ENCODE data around the gene ELF4.

ELF4 gene

DNA sequence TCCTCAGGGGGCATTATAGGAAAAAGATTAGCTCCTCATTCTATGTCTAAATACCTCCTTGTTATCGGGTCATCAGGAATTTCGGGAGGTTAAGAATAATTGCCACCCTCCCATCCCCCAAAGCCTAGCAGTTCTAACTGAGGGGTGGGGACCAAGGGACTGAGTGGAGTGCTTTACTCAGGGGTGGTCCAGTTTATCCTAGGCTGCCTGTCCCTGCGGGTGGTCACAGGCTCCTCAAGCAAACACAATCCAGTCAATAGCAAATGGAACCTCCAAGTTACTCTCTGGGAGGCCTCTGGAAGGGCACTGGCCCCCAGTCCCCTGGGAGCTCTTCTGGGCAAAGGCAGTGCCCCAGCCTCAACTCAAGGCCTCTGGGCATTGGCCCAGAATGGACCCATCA, 6.7 kb downstream of the ELF4 start:
- POLR2A ChIA-PET = no interaction called here
- no peaks in the 10 kb centered on the region for H3K9me3 ChIP-seq (ENCODE audit: control insufficient read depth, insufficient read depth, low read depth, low read length)
- no peaks in the 10 kb centered on the region; a peak in 1 of 3 replicates for H3K36me3 ChIP-seq (ENCODE audit: control insufficient read depth in 2 of 2, insufficient read depth in 1 of 2, low read length in 2 of 2)
- CTCF ChIA-PET = no interaction called here
- no peaks in the 10 kb centered on the region for H3K4me1 ChIP-seq (ENCODE audit: control insufficient read depth, insufficient read depth, low read length)
- H3K4me3 ChIP-seq (ENCODE audit: low read depth, low read length) = no peak overlapping the region
- TF ChIP-seq ZIC2 (tag by site-specific recombination; IDR thresholded peaks at IDR 0.05) (peak; percentile 54), GLIS1 (tag by site-specific recombination; IDR thresholded peaks at IDR 0.05) (peak; percentile 93)
- TF ChIP-seq, protein P1, sequence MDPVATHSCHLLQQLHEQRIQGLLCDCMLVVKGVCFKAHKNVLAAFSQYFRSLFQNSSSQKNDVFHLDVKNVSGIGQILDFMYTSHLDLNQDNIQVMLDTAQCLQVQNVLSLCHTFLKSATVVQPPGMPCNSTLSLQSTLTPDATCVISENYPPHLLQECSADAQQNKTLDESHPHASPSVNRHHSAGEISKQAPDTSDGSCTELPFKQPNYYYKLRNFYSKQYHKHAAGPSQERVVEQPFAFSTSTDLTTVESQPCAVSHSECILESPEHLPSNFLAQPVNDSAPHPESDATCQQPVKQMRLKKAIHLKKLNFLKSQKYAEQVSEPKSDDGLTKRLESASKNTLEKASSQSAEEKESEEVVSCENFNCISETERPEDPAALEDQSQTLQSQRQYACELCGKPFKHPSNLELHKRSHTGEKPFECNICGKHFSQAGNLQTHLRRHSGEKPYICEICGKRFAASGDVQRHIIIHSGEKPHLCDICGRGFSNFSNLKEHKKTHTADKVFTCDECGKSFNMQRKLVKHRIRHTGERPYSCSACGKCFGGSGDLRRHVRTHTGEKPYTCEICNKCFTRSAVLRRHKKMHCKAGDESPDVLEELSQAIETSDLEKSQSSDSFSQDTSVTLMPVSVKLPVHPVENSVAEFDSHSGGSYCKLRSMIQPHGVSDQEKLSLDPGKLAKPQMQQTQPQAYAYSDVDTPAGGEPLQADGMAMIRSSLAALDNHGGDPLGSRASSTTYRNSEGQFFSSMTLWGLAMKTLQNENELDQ (tag by site-specific recombination; IDR thresholded peaks at IDR 0.05; ENCODE audit: low read depth) = no peak
- no peak overlapping the region for H3K27ac ChIP-seq (ENCODE audit: extremely low read depth, low read depth, low read length)

DNA sequence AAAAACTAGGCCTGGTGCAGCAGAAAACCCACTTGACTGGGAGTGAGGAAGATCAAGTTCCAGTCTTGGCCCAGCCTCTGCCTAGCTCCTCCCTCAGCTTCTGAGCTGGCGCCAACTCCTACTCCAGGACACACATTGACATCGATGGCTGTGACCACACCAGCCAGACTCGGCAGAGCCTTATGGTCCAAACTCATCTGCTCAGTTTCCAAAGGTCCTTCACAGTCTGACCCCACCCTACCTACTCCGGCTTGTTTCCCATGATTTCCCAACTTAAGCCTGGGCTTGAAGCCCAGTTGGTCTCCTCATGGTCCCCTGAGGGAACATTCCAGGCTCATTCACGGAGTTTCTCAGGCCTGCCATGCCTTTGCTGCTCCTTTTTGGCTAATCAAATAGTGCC, 10.1 kb downstream of the ELF4 start:
- H3K27ac ChIP-seq (ENCODE audit: extremely low read depth, low read depth, low read length) = no peak overlapping the region
- H3K4me3 ChIP-seq (ENCODE audit: low read depth, low read length) = no peak overlapping the region
- H3K4me1 ChIP-seq (ENCODE audit: control insufficient read depth, insufficient read depth, low read length) = no peaks in the 10 kb centered on the region
- CTCF ChIA-PET = no interaction called here
- no peaks in the 10 kb centered on the region for H3K9me3 ChIP-seq (ENCODE audit: control insufficient read depth, insufficient read depth, low read depth, low read length)
- H3K36me3 ChIP-seq (ENCODE audit: control insufficient read depth in 2 of 2, insufficient read depth in 1 of 2, low read length in 2 of 2) = no peaks in the 10 kb centered on the region; a peak in 1 of 3 replicates
- POLR2A ChIA-PET = no interaction called here
- peak; percentile 95 for TF ChIP-seq ZNF600 (tag by site-specific recombination; IDR thresholded peaks at IDR 0.05)
- TF ChIP-seq ZBTB17 (tag by site-specific recombination; IDR thresholded peaks at IDR 0.05) = 0 out of 2 replicates have a peak, but pooled peaks have one; percentile 19
- TF ChIP-seq ZNF768 (tag by site-specific recombination; IDR thresholded peaks at IDR 0.05) = no peak

GRCh38 chrX:130098210-130098552, 12.1 kb downstream of the ELF4 start:
- Histone ChIP-seq H3K36me3 (ENCODE audit: control insufficient read depth in 2 of 2, insufficient read depth in 1 of 2, low read length in 2 of 2) (no peaks in the 10 kb centered on the region; a peak in 1 of 3 replicates), H3K27ac (ENCODE audit: extremely low read depth, low read depth, low read length) (no peak overlapping the region), H3K9me3 (ENCODE audit: control insufficient read depth, insufficient read depth, low read depth, low read length) (no peaks in the 10 kb centered on the region), H3K4me3 (ENCODE audit: low read depth, low read length) (no peak overlapping the region), H3K4me1 (ENCODE audit: control insufficient read depth, insufficient read depth, low read length) (no peaks in the 10 kb centered on the region)
- ChIA-PET CTCF (interaction anchor here (0.8 to 1.0 kb wide), 2 partner anchors 38 to 94 kb away, joined by 3 to 5 read pairs; no protein-coding TSS in a partner anchor), POLR2A (interaction anchor here (1.4 kb wide), 1 partner anchor 10 kb away, joined by 3 read pairs; no protein-coding TSS in a partner anchor)
- TF ChIP-seq, protein P2, sequence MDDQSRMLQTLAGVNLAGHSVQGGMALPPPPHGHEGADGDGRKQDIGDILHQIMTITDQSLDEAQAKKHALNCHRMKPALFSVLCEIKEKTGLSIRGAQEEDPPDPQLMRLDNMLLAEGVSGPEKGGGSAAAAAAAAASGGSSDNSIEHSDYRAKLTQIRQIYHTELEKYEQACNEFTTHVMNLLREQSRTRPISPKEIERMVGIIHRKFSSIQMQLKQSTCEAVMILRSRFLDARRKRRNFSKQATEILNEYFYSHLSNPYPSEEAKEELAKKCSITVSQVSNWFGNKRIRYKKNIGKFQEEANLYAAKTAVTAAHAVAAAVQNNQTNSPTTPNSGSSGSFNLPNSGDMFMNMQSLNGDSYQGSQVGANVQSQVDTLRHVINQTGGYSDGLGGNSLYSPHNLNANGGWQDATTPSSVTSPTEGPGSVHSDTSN (CRISPR knock-in tag; IDR thresholded peaks at IDR 0.05) = 0 out of 2 replicates have a peak, but pooled peaks have one; percentile 2
- TF ChIP-seq ZNF138 (tag by site-specific recombination; IDR thresholded peaks at IDR 0.05; ENCODE audit: borderline replicate concordance) = no peak

GRCh38 chrX:130097507-130098209, 12.6 kb downstream of the ELF4 start:
- CTCF ChIA-PET = interaction anchor here (0.8 to 1.0 kb wide), 2 partner anchors 37 to 95 kb away, joined by 3 to 5 read pairs; no protein-coding TSS in a partner anchor
- TF ChIP-seq, protein P3, sequence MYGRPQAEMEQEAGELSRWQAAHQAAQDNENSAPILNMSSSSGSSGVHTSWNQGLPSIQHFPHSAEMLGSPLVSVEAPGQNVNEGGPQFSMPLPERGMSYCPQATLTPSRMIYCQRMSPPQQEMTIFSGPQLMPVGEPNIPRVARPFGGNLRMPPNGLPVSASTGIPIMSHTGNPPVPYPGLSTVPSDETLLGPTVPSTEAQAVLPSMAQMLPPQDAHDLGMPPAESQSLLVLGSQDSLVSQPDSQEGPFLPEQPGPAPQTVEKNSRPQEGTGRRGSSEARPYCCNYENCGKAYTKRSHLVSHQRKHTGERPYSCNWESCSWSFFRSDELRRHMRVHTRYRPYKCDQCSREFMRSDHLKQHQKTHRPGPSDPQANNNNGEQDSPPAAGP (tag by site-specific recombination; IDR thresholded peaks at IDR 0.05) = no peak
- TF ChIP-seq, protein P4, sequence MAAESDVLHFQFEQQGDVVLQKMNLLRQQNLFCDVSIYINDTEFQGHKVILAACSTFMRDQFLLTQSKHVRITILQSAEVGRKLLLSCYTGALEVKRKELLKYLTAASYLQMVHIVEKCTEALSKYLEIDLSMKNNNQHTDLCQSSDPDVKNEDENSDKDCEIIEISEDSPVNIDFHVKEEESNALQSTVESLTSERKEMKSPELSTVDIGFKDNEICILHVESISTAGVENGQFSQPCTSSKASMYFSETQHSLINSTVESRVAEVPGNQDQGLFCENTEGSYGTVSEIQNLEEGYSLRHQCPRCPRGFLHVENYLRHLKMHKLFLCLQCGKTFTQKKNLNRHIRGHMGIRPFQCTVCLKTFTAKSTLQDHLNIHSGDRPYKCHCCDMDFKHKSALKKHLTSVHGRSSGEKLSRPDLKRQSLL (tag by site-specific recombination; IDR thresholded peaks at IDR 0.05) = no peak
- TF ChIP-seq, protein P5, sequence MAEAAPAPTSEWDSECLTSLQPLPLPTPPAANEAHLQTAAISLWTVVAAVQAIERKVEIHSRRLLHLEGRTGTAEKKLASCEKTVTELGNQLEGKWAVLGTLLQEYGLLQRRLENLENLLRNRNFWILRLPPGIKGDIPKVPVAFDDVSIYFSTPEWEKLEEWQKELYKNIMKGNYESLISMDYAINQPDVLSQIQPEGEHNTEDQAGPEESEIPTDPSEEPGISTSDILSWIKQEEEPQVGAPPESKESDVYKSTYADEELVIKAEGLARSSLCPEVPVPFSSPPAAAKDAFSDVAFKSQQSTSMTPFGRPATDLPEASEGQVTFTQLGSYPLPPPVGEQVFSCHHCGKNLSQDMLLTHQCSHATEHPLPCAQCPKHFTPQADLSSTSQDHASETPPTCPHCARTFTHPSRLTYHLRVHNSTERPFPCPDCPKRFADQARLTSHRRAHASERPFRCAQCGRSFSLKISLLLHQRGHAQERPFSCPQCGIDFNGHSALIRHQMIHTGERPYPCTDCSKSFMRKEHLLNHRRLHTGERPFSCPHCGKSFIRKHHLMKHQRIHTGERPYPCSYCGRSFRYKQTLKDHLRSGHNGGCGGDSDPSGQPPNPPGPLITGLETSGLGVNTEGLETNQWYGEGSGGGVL (tag by site-specific recombination; IDR thresholded peaks at IDR 0.05) = 0 out of 2 replicates have a peak, but pooled peaks have one; percentile 47
- TF ChIP-seq GLIS1 (tag by site-specific recombination; IDR thresholded peaks at IDR 0.05) = no peak; the same call in 1 of the 2 replicates
- no peak for TF ChIP-seq ZNF391 (tag by site-specific recombination; IDR thresholded peaks at IDR 0.05; ENCODE audit: borderline replicate concordance, low read depth)
- TF ChIP-seq ZNF664 (tag by site-specific recombination; IDR thresholded peaks at IDR 0.05) = no peak
- no peak for TF ChIP-seq ZNF473 (tag by site-specific recombination; IDR thresholded peaks at IDR 0.05)
- TF ChIP-seq ZNF610 (tag by site-specific recombination; IDR thresholded peaks at IDR 0.05; ENCODE audit: borderline replicate concordance) = no peak
- no peak for TF ChIP-seq ZNF157 (tag by site-specific recombination; IDR thresholded peaks at IDR 0.05)
- TF ChIP-seq, protein P6, sequence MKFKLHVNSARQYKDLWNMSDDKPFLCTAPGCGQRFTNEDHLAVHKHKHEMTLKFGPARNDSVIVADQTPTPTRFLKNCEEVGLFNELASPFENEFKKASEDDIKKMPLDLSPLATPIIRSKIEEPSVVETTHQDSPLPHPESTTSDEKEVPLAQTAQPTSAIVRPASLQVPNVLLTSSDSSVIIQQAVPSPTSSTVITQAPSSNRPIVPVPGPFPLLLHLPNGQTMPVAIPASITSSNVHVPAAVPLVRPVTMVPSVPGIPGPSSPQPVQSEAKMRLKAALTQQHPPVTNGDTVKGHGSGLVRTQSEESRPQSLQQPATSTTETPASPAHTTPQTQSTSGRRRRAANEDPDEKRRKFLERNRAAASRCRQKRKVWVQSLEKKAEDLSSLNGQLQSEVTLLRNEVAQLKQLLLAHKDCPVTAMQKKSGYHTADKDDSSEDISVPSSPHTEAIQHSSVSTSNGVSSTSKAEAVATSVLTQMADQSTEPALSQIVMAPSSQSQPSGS (tag by site-specific recombination; IDR thresholded peaks at IDR 0.05; ENCODE audit: low read depth) = no peak

More at GRCh38 chrX:130097507-130098209, 12.6 kb downstream of the ELF4 start:
- H3K4me1 ChIP-seq (ENCODE audit: control insufficient read depth, insufficient read depth, low read length) = no peaks in the 10 kb centered on the region
- POLR2A ChIA-PET = interaction anchor here (0.7 kb wide), 1 partner anchor 48 kb away, joined by 7 read pairs; no protein-coding TSS in a partner anchor
- H3K27ac ChIP-seq (ENCODE audit: extremely low read depth, low read depth, low read length) = no peak overlapping the region
- no peaks in the 10 kb centered on the region; a peak in 1 of 3 replicates for H3K36me3 ChIP-seq (ENCODE audit: control insufficient read depth in 2 of 2, insufficient read depth in 1 of 2, low read length in 2 of 2)
- no peak overlapping the region for H3K4me3 ChIP-seq (ENCODE audit: low read depth, low read length)
- no peaks in the 10 kb centered on the region for H3K9me3 ChIP-seq (ENCODE audit: control insufficient read depth, insufficient read depth, low read depth, low read length)
